ENCODE measurements around the gene TTC39A. TPM values are rescaled to one million over a fixed set of nuclear protein-coding genes. Genes with fewer than 3 reads are reported as not detected.

TTC39A gene
- total RNA-seq, 4 donors from 2014 or later, result 0.40 to 9.6 (median 0.70) TPM

DNA sequence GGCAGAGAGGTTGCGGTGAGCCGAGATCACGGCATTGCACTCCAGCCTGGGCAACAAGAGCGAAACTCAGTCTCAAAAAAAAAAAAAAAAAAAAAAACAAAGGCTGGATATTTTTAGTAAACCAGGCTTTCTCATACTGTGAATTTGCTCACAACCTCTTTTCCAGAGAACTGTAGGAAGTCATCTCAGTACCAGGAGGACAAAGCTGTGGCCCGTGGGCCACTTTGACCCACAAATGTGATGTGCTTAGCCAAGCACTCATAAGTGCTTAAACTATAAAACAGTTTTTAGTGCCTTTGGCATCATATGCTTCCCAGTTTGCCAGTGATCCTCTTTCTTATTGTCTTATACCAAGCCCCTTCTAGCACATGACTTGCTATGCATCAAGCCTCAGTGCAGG is 47.8 kb downstream of the TTC39A start:
- Histone ChIP-seq H3K4me3 (no peak overlapping the region), H3K36me3 (peaks cover 0 to 14% of the 10 kb centered on the region in 2 donors), H3K4me1 (no peaks in the 10 kb centered on the region), H3K27ac (no peak overlapping the region), H3K9me3 (no peaks in the 10 kb centered on the region), H3K27me3 (no peaks in the 10 kb centered on the region)
- no peak for ATAC-seq
- WGBS, 2 donors (ENCODE audit: low coverage in 1 of 2), result 83 to 96% methylated on average over 1 to 4 of the region's 5 CpGs
- TF ChIP-seq POLR2AphosphoS5 (IDR thresholded peaks at IDR 0.05) (no peak), POLR2A (IDR thresholded peaks at IDR 0.05) (no peak), CTCF (IDR thresholded peaks at IDR 0.05) (no peak), EP300 (IDR thresholded peaks at IDR 0.05) (no peak)

- no peak for ATAC-seq
- Histone ChIP-seq H3K4me3 (no peak overlapping the region), H3K27me3 (no peaks in the 10 kb centered on the region), H3K36me3 (peaks cover 0 to 15% of the 10 kb centered on the region in 2 donors), H3K9me3 (no peaks in the 10 kb centered on the region), H3K27ac (no peak overlapping the region), H3K4me1 (no peaks in the 10 kb centered on the region)
- no peak for TF ChIP-seq POLR2AphosphoS5 (IDR thresholded peaks at IDR 0.05)
- WGBS, 2 donors (ENCODE audit: low coverage in 1 of 2), result 84 to 100% methylated on average over 5 of the region's 5 CpGs
Observed at GRCh38 chr1:51281807-51282206, 48.6 kb downstream of the TTC39A start.

GRCh38 chr1:51280321-51280978 is 49.9 kb downstream of the TTC39A start:
- no peak overlapping the region for H3K27ac ChIP-seq

GRCh38 chr1:51276286-51276685 is 54.1 kb downstream of the TTC39A start:
- H3K27me3 ChIP-seq, result no peaks in the 10 kb centered on the region
- H3K4me3 ChIP-seq, result no peak overlapping the region
- no peaks in the 10 kb centered on the region for H3K4me1 ChIP-seq
- ATAC-seq, result no peak
- peaks cover 0 to 58% of the 10 kb centered on the region in 2 donors for H3K36me3 ChIP-seq
- WGBS, 2 donors (ENCODE audit: low coverage in 1 of 2), result 85 to 95% methylated on average over 7 of the region's 7 CpGs
- TF ChIP-seq POLR2A (IDR thresholded peaks at IDR 0.05), result no peak
- H3K27ac ChIP-seq, result no peak overlapping the region
- H3K9me3 ChIP-seq, result no peaks in the 10 kb centered on the region

More at GRCh38 chr1:51280321-51280978, 49.9 kb downstream of the TTC39A start:
- WGBS, 2 donors (ENCODE audit: low coverage in 1 of 2), result 75 to 76% methylated on average over 2 to 3 of the region's 4 CpGs
- no peak for TF ChIP-seq EP300 (IDR thresholded peaks at IDR 0.05)
- TF ChIP-seq POLR2A (IDR thresholded peaks at IDR 0.05), result no peak
- no peak for TF ChIP-seq CTCF (IDR thresholded peaks at IDR 0.05)
- no peak for TF ChIP-seq POLR2AphosphoS5 (IDR thresholded peaks at IDR 0.05)
- H3K4me3 ChIP-seq, result no peak overlapping the region
- H3K27me3 ChIP-seq, result no peaks in the 10 kb centered on the region
- no peaks in the 10 kb centered on the region for H3K9me3 ChIP-seq
- peaks cover 0 to 25% of the 10 kb centered on the region in 2 donors for H3K36me3 ChIP-seq
- no peak for ATAC-seq
- H3K4me1 ChIP-seq, result no peaks in the 10 kb centered on the region

GRCh38 chr1:51274676-51275075 is 55.7 kb downstream of the TTC39A start:
- Histone ChIP-seq H3K36me3 (peaks cover 0 to 65% of the 10 kb centered on the region in 2 donors), H3K4me1 (peaks cover 0 to 3% (median 0%) of the 10 kb centered on the region in 3 donors), H3K9me3 (no peaks in the 10 kb centered on the region), H3K27me3 (no peaks in the 10 kb centered on the region), H3K4me3 (no peak overlapping the region), H3K27ac (no peak overlapping the region)
- no peak for ATAC-seq
- TF ChIP-seq EP300 (IDR thresholded peaks at IDR 0.05) (no peak), POLR2A (IDR thresholded peaks at IDR 0.05) (no peak), CTCF (IDR thresholded peaks at IDR 0.05) (no peak), POLR2AphosphoS5 (IDR thresholded peaks at IDR 0.05) (no peak)
- 91 to 97% methylated on average over 4 to 5 of the region's 6 CpGs for WGBS, 2 donors (ENCODE audit: low coverage in 1 of 2)

- H3K4me3 ChIP-seq, result no peak overlapping the region
- no peak for ATAC-seq
- H3K27me3 ChIP-seq, result no peaks in the 10 kb centered on the region
- peaks cover 0 to 20% (median 3%) of the 10 kb centered on the region in 3 donors for H3K4me1 ChIP-seq
- TF ChIP-seq CTCF (IDR thresholded peaks at IDR 0.05) (no peak), EP300 (IDR thresholded peaks at IDR 0.05) (no peak), POLR2A (IDR thresholded peaks at IDR 0.05) (no peak), POLR2AphosphoS5 (IDR thresholded peaks at IDR 0.05) (no peak)
- H3K36me3 ChIP-seq, result peaks cover 0 to 58% of the 10 kb centered on the region in 2 donors
- no peak overlapping the region for H3K27ac ChIP-seq
- H3K9me3 ChIP-seq, result no peaks in the 10 kb centered on the region
Observed at GRCh38 chr1:51272916-51273315, 57.4 kb downstream of the TTC39A start.

All from gastroesophageal sphincter (tissue), 4 donors.